HG03432 (cell line): ENCODE measurements around the gene ARHGAP44.

Experiments
- ATAC-seq: cut with Tn5 transposase; IDR thresholded peaks from one replicate; pipeline ENCODE4 v1.9.1; 2021; ENCODE audit warnings: mild to moderate bottlenecking, moderate library complexity; ENCODE audit not compliant: unreplicated experiment

ARHGAP44 gene

GRCh38 chr17:12990041-12990808 is 200.9 kb downstream of the ARHGAP44 start:
- ATAC-seq, result no peak

GRCh38 chr17:12990926-12991325 is 201.6 kb downstream of the ARHGAP44 start:
- ATAC-seq, result no peak

GRCh38 chr17:12992676-12993075 is 203.4 kb downstream of the ARHGAP44 start:
- no peak for ATAC-seq

- no peak for ATAC-seq
Measured at GRCh38 chr17:12993631-12994030, 204.3 kb downstream of the ARHGAP44 start.

- no peak for ATAC-seq
Measured at GRCh38 chr17:12994341-12995074, 205.2 kb downstream of the ARHGAP44 start.

- no peak for ATAC-seq
Measured at GRCh38 chr17:12995106-12995895, 206.0 kb downstream of the ARHGAP44 start.

- no peak for ATAC-seq
Measured at GRCh38 chr17:12995896-12996295, 206.6 kb downstream of the ARHGAP44 start.

- ATAC-seq, result no peak
Measured at GRCh38 chr17:12996357-12996756, 207.1 kb downstream of the ARHGAP44 start.

GRCh38 chr17:12996941-12997340 is 207.6 kb downstream of the ARHGAP44 start:
- ATAC-seq, result no peak

- no peak for ATAC-seq
Measured at GRCh38 chr17:12998461-12998860, 209.2 kb downstream of the ARHGAP44 start.

GRCh38 chr17:12998874-12999273 is 209.6 kb downstream of the ARHGAP44 start:
- no peak for ATAC-seq

- no peak for ATAC-seq
Measured at GRCh38 chr17:13000561-13000960, 211.3 kb downstream of the ARHGAP44 start.

GRCh38 chr17:13001991-13002615 is 212.8 kb downstream of the ARHGAP44 start:
- no peak for ATAC-seq

- ATAC-seq, result no peak
Measured at GRCh38 chr17:13002761-13003453, 213.6 kb downstream of the ARHGAP44 start.

- ATAC-seq, result no peak
Measured at GRCh38 chr17:13003454-13003851, 214.2 kb downstream of the ARHGAP44 start.

GRCh38 chr17:13003927-13004326 is 214.6 kb downstream of the ARHGAP44 start:
- ATAC-seq, result no peak

- ATAC-seq, result no peak
Measured at GRCh38 chr17:13004336-13004735, 215.0 kb downstream of the ARHGAP44 start.

GRCh38 chr17:13005530-13005929 is 216.2 kb downstream of the ARHGAP44 start:
- ATAC-seq, result no peak

- no peak for ATAC-seq
Measured at GRCh38 chr17:13008461-13008860, 219.2 kb downstream of the ARHGAP44 start.

- ATAC-seq, result no peak
Measured at GRCh38 chr17:13010959-13011358, 221.7 kb downstream of the ARHGAP44 start.
